ENCODE data around the gene C2CD4A.

C2CD4A gene

GRCh38 chr15:62060113-62060895 lies 6.5 kb upstream of the C2CD4A start, which contains the start of gene VPS13C:
TSS of gene VPS13C (minus strand) at chr15:62060447. CDS start at chr15:62060374, 73 bp downstream.
- DNase-seq (ENCODE audit: low spot score), result peak; percentile 90

GRCh38 chr15:62060896-62061280 lies 5.9 kb upstream of the C2CD4A start:
- DNase-seq (ENCODE audit: low spot score), result no peak

DNA sequence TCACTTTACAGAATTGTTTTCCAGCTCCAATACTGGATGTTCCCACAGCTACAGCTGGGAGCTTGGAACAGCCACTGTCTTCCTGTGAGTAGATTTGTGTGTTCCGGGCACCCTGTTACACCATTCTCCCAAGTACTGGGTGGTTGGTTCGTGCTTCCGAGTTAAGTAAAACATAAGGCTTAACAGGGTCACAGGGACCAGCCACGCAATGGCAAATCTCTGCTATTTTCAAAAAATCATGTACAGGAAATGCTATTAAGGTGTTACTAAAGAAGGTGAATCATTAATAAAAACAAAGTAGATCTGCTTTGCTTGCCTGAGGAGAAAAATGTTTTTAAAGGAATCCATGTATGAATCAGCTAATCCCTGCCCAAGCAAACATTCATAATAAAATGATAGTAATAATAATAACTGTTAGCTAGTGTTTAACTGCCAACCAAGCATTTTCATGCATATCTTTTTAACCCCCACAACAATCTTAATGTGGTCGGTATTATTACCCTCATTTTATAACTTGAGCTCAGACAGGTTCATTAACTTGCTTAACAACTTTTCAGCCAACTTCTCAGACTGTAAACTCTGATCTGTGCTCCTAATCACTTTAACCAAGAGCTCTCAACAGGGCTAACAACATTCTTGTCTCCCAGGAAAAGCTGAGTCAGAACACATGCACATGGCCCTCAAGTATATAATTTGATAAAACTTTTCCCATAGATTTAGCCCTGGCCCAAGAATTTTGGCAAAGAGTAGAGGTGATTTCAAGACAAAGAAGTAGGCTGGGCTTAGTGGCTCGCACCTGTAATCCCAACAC lies 2.7 kb upstream of the C2CD4A start:
- no peak for DNase-seq (ENCODE audit: low spot score)

DNA sequence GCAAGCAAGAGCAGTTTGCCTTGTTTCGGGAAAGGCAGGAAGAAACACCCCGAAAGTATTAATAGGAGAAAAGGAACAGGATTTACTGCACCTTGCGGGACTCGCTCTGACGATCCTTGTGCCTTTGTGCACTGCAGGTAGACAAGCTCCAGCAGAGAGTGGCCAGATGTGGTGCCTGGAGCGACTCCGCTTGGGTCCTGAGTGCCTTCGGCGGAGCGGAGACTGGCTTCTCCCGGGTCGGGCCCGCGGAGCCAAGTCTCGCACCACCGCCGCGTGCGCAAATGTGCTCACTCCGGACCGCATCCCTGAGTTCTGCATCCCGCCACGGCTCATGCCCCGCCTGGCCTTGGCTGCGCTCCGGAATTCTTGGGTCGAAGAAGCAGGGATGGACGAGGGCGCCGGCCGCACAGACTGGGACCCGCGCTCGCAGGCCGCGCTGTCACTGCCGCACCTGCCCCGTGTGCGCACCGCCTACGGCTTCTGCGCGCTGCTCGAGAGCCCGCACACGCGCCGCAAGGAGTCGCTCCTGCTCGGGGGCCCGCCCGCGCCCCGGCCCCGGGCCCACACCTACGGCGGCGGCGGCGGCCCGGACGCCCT lies 769 bp downstream of the C2CD4A start:
- DNase-seq (ENCODE audit: low spot score), result no peak

DNA sequence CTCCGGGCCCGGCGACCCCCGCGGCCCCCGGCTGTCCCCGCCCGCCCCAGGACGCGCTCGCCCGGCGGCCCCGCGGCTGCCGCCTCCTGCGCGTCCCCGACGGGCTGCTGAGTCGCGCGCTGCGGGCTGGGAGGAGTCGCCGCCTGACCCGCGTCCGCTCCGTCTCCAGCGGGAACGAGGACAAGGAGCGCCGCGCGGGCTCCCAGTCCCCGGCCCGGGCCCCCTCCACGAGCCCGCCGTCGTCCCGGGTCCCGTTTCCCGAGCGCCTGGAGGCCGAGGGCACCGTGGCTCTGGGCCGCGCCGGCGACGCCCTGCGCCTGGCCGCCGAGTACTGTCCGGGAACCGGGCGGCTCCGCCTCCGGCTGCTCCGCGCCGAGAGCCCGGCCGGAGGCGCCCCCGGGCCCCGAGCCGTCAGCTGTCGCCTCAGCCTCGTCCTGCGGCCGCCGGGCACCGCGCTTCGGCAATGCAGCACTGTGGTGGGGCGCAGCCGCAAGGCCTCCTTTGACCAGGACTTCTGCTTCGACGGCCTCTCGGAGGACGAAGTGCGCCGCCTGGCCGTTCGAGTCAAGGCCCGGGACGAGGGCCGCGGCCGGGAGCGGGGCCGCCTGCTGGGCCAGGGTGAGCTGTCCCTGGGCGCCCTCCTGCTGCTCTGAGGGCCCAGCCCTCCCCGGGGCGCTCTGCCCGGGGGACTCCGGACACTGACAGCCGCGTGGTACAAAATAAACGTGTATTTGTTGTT lies 1.5 kb downstream of the C2CD4A start:
- DNase-seq (ENCODE audit: low spot score), result peak; percentile 35

DNA sequence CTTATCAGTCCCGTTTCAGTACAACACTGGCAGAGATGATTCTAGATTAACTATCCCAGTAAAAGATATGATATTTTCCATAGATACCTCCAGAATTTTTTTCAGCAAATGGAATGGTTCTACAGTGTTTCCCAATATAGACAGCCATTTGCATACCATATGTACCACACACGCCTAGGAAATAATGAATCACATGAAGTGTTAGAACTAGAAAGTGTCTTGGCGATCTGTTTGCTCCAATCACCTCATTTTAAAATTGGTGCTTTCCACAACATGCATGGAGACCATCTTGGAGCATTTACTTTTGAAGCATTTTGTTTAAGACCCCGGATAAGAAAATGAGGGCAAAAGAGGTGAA lies 2.0 kb downstream of the C2CD4A start:
- DNase-seq (ENCODE audit: low spot score), result no peak

DNA sequence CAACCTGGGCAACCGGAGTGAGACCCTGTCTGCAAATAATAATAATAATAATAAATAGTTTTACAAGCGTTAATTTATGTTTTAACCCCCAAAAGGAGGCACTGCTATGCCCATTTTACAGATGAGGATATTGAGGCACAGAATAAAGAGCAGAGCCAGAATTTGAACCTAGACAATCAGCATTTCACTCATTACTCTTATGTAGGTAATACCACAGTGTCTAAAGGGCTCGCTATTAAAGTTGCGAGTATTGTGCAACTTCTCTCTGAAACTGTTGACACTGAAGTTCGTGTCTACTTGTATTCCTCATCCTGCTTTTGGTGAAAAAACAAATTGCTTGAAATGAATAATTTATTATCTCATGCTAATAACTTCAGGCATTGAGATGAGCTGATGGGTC lies 2.8 kb downstream of the C2CD4A start:
- DNase-seq (ENCODE audit: low spot score), result no peak

DNA sequence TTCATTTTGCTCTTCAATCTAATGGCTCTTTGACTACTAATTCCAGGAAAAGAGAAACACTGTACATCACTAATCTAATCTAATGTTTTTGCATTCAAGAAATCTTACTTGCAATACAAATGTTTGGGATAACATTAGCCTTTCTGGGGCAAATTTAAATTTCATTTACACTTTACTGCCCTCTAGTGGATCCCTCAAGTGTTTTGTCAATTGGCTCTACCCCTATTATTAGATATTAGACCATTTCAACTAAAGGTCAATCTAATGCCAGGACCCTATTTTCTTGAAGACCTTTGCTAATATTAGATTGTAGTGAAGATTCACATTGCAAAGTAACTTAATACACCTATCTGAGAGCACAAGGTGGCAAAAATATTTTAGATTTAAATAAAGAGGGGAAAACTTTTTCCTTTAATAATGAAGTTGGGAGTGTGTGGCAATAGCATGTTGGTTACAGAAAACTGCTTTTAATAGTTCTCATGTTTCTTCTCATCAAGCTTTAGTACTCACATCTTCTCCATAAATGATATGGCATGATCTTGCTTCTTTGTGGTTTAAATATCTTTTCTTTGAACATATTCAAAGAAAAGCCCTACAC lies 5.0 kb downstream of the C2CD4A start:
- DNase-seq (ENCODE audit: low spot score), result no peak

- DNase-seq (ENCODE audit: low spot score), result no peak
Observed at GRCh38 chr15:62075595-62076277, 9.0 kb downstream of the C2CD4A start.

GRCh38 chr15:62079594-62079993 lies 12.8 kb downstream of the C2CD4A start:
- no peak for DNase-seq (ENCODE audit: low spot score)

DNA sequence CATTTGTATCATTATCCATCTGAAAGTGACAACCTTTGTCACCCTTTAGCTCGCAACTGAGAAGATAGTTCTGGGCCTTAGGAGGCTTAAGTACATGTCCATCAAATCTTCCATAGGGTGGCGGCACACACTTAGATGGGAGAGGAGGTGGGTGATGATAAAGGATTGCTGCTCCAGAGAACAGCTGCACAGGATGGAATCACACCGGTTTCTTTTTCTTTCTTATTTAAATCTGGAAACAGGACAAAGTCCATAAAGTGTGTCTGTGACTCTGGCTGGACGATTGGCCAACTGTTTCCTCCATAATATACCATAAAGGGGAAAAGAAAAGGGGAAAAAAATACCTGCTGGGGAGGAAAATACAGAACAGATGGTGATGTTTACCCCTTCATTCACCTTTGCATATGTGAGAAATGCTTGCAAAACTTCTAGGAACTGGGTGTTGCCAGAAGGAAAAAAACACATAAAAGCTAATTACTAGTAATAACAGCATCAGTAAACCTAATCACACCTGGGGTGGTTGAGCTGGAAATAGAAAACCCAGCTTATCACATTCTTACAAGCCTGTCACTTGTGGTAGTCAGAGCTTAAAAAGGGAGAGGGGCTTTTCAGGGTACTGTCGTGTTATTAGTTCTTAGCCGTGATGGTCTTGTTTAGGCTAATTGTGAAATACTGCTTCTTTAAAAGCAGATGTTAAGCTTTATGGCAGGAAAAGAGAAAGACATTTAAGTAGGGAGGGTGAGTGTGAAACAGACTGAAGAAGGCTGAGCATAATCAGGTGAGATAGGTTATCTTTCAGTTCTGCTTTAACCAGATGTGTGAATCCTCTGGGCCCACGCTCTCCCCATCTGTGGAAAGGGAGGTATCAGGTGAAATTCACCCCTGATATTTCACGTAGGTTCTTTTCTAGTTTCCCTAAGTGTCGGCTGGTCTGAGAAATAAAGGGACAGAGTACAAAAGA lies 16.7 kb downstream of the C2CD4A start:
- no peak for DNase-seq (ENCODE audit: low spot score)

- no peak for DNase-seq (ENCODE audit: low spot score)
Observed at GRCh38 chr15:62085740-62086139, 19.0 kb downstream of the C2CD4A start.

- no peak for DNase-seq (ENCODE audit: low spot score)
Observed at GRCh38 chr15:62087671-62088352, 21.0 kb downstream of the C2CD4A start.

DNA sequence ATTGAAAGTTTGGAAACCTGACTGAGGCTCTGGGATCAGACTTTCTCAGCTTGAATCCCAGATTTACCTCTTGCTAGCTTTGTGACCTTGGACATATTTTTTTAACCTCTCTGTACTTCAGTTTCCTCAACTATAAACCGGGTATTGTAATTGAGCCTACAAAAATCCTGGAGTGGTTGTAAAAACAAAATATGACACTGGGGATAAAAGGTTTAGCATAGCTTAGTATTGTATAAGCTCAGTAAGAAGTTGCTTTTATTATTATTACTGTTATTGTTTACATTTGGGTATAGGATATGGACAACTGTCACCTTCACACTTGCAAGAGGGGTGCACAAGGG lies 21.5 kb downstream of the C2CD4A start:
- DNase-seq (ENCODE audit: low spot score), result no peak

DNA sequence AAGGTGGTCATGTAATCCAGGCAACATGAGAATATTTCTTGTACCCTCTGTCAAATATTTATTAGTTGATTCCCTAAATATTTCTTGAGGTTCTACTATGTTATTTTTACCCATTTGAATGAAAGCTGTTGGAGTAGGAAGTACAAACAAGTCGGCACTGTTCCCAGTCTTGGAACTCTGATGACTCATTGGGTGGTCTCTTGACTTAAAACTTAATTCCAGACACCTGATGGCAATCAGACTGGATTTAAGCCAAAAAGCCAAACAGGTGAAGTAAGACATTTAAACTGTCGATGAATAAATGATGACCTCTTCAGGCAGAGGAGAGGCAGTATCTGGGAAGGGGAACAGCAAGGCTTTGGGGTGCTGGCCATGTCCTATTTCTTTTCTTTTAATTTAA lies 22.8 kb downstream of the C2CD4A start:
- DNase-seq (ENCODE audit: low spot score), result no peak

DNA sequence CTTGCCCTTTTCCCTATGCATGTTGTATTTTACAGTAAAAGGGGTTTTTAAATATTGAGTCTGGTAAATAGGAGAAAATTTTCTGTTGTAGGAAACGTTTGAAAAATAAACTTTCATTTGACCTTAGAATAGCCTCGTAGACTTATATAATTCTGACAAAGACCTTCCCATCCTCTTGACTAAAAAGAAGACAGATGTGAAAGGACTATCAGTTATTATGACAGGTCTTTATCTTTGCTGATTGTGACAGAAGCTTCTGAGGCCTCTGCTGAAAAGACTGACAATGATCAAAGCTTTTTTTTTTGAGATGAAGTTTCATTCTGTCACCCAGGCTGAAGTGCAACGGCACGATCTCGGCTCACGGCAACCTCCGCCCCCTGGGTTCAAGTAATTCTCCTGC lies 24.2 kb downstream of the C2CD4A start:
- DNase-seq (ENCODE audit: low spot score), result no peak

GRCh38 chr15:62093809-62094208 lies 27.0 kb downstream of the C2CD4A start:
- DNase-seq (ENCODE audit: low spot score), result no peak

- no peak for DNase-seq (ENCODE audit: low spot score)
Observed at GRCh38 chr15:62094388-62094787, 27.6 kb downstream of the C2CD4A start.

- DNase-seq (ENCODE audit: low spot score), result no peak
Observed at GRCh38 chr15:62099094-62099601, 32.4 kb downstream of the C2CD4A start.

All from HuH-7 (cell line).